Thymus (tissue), 11 donors: ENCODE results near the gene IL25. TPM values are rescaled to one million over a fixed set of nuclear protein-coding genes. Genes with fewer than 3 reads are reported as not detected.
A peak's percentile ranks its signal among the peaks of the same experiment; 100 is the strongest.

Experiments used
- DNase-seq, 9 donors: peaks; one replicate each; pipeline ENCODE4 v3.0.0-alpha.2; 2013; ENCODE audit warnings: low spot score in 9 of 9, low read depth in 6 of 9, missing footprints in 1 of 9
- H3K27ac ChIP-seq, 2 donors: one replicate each; pipeline ENCODE4 v1.5.1; 2013; ENCODE audit warnings: control low read depth in 1 of 2, low read depth in 1 of 2, low read length in 1 of 2, mild to moderate bottlenecking in 1 of 2, moderate library complexity in 1 of 2
- H3K27me3 ChIP-seq, 2 donors: one replicate each; pipeline ENCODE4 v1.5.1; 2013; ENCODE audit warnings: low read length in 1 of 2; ENCODE audit not compliant: control insufficient read depth in 2 of 2, insufficient read depth in 1 of 2
- H3K36me3 ChIP-seq, 2 donors: one replicate each; pipeline ENCODE4 v1.5.1; 2013; ENCODE audit warnings: low read length in 1 of 2, mild to moderate bottlenecking in 1 of 2, moderate library complexity in 1 of 2; ENCODE audit not compliant: control insufficient read depth in 2 of 2, insufficient read depth in 2 of 2
- H3K4me1 ChIP-seq, 2 donors: one replicate each; pipeline ENCODE4 v1.5.1; 2013; ENCODE audit warnings: low read length in 2 of 2; ENCODE audit not compliant: control insufficient read depth in 2 of 2, insufficient read depth in 2 of 2
- H3K4me3 ChIP-seq, 2 donors: one replicate each; pipeline ENCODE4 v1.5.1; 2013; ENCODE audit warnings: low read length in 2 of 2, control low read depth in 1 of 2, mild to moderate bottlenecking in 1 of 2
- H3K9me3 ChIP-seq, 2 donors: one replicate each; pipeline ENCODE4 v1.5.1; 2013; ENCODE audit warnings: low read length in 1 of 2, mild to moderate bottlenecking in 1 of 2; ENCODE audit not compliant: control insufficient read depth in 2 of 2, insufficient read depth in 1 of 2
- WGBS: extraction: QIAGEN DNeasy Blood & Tissue Kit; methylation state at CpG from one replicate; pipeline ENCODE4 v1.1.7; 2013; 5-methylcytosine and 5-hydroxymethylcytosine counted together
- polyA plus RNA-seq: library from polyadenylated mRNA; stranded (reverse); fragments of 200-250 nt; gene quantifications from one replicate; pipeline ENCODE4 v1.2.3, GENCODE V29; 2013
- total RNA-seq: library from RNA; stranded (reverse); fragments of 120-200 nt; gene quantifications from one replicate; pipeline ENCODE4 v1.2.4, GENCODE V29; 2013
- donor health status: healthy.

IL25 gene
- total and polyA plus RNA-seq, 2 donors, result 0.07 TPM; not detected in 1

DNA sequence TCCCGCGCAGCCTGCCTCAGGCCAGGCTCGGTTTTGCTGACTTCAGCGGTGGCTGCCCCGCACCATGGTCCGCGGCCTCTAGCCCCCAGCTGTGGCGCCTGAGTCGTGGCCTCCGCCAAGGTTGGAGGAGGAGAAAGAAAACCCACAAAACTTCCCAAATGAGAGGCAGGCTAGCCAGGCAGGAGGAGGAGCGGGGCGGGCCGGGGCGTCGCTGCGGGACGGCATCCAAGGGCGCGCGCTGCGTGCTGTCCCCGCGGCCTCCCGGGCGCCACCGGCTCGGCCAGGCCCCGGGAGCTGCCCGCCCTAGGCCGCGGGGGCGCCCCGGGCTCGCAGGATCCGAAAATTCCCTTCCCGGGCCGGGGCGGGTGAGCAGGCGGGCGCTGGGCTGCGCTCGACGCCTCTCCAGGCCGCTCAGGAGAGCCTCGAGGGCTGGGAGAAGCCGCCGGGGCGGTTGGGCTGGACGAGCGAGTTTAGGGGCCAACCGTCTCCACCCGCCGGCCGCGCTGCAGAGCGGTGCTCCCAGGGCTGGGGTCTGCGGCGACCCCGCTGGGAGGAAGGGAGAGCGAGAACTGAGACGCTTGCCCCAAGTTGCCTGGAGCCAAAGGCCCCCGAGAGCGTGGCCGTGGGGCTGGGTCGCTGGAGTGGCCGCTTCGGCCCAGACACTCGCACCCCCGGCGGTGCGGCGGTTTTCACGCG lies 7.4 kb upstream of the IL25 start, which contains the start of gene EFS:
EFS (minus strand) TSS at position 137 of the 696 bp plus-strand sequence. CDS start 147 bp downstream, outside the sequence.
- Histone ChIP-seq H3K4me1 (no peaks in the 10 kb centered on the region), H3K27ac (peak within 1 kb of the TSS; percentile 55 to 77), H3K27me3 (peaks cover 41 to 76% of the 10 kb centered on the region in 2 donors), H3K9me3 (peaks cover 0 to 4% of the 10 kb centered on the region in 2 donors), H3K4me3 (peak within 1 kb of the TSS; percentile 5 to 22), H3K36me3 (no peaks in the 10 kb centered on the region)
- 3% methylated on average over 74 of the region's 74 CpGs for WGBS
- no peak for DNase-seq

DNA sequence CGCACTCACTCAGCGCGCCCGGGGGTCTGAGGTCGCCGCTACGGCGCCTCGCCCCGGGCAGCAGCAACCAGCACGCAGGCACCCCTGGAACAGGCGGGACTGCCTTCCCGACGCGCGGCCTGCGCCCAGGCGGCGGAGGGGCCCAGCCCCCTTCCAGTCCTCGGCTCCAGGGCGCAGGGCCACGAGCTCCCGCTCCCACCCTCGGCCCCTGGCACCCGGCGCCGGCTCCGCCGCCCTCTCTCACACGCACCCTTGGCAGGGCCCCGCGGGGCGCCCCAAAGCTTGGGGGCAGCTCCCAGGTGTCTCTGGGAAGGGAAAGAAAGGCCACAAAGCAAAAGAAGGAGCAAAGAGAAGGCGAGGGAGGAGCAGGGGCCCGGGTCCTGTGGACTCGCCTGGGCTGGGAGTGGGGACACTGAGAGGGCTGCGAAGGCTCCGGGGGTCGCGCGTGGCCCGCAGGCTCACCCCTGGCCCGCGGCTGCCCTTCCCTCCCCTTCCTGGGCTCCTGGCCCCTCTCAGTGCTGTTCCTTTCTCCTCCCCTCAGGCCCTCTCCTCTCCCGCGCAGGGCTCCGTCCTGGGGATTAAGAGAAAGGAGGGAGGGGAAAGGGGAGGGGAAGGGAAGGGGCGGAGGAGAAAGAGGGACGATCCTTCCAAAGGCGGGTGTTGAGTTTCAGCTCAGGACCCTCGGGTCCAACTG lies 6.7 kb upstream of the IL25 start:
- Histone ChIP-seq H3K4me1 (no peaks in the 10 kb centered on the region), H3K36me3 (no peaks in the 10 kb centered on the region), H3K9me3 (peaks cover 0 to 4% of the 10 kb centered on the region in 2 donors), H3K4me3 (peak overlapping the region in 1 of 2 donors; percentile 2), H3K27ac (peak overlapping the region; percentile 55 to 77), H3K27me3 (peaks cover 41 to 81% of the 10 kb centered on the region in 2 donors)
- DNase-seq, result no peak
- WGBS, result 6% methylated on average over 49 of the region's 51 CpGs

DNA sequence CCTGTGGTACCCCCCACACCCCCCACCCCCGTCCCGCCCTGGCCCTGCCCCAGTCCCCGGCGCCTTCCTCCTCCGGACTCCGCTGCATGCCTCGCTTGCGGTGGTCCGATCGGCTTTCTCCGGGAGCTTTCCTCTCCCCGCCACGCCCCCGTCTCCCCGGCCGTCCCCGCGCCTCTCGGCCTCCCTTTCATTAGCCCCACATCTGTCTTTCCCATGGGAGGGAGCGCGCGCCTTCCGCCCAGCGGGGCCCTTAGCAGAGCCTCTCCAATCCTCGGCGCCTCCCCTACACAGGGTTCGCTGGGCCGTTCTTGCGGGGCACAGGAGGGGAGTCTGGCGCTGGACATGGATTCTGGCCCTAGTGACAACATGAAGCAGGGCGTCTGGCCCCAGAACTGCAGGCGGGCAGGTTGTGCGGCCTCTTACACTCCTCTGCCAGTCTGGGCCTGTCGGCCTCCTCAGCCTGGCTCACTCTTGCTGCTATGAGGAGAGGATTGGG lies 6.1 kb upstream of the IL25 start:
- Histone ChIP-seq H3K36me3 (no peaks in the 10 kb centered on the region), H3K4me3 (no peak overlapping the region), H3K9me3 (peaks cover 0 to 4% of the 10 kb centered on the region in 2 donors), H3K4me1 (no peaks in the 10 kb centered on the region), H3K27me3 (peaks cover 41 to 80% of the 10 kb centered on the region in 2 donors), H3K27ac (peak overlapping the region in 1 of 2 donors; percentile 26)
- no peak for DNase-seq
- 74% methylated on average over 34 of the region's 34 CpGs for WGBS

DNA sequence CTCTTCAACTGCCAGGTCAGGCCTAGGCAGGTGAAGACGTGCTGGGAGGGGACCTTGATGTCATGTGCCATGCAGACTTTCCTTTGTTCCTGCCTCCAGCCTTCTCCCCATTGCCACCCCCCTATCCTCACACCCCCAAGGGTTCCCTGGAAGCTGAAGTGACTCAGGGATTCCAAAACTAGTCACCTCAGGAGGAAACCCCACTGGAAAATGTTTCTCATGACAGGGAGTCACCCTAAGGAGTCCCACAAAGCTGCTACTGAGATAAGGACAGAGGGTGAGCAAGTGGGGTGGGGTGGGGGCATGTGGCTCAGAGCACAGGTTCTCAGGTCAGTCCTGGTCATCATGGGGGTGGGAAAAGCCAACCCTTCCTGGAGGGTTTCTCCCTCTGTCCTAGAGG lies 2.4 kb upstream of the IL25 start:
- WGBS, result 87% methylated on average over 1 of the region's 1 CpG
- Histone ChIP-seq H3K27me3 (peaks cover 20 to 51% of the 10 kb centered on the region in 2 donors), H3K4me1 (no peaks in the 10 kb centered on the region), H3K4me3 (no peak overlapping the region), H3K36me3 (no peaks in the 10 kb centered on the region), H3K27ac (no peak overlapping the region), H3K9me3 (peaks cover 0 to 4% of the 10 kb centered on the region in 2 donors)
- no peak for DNase-seq

DNA sequence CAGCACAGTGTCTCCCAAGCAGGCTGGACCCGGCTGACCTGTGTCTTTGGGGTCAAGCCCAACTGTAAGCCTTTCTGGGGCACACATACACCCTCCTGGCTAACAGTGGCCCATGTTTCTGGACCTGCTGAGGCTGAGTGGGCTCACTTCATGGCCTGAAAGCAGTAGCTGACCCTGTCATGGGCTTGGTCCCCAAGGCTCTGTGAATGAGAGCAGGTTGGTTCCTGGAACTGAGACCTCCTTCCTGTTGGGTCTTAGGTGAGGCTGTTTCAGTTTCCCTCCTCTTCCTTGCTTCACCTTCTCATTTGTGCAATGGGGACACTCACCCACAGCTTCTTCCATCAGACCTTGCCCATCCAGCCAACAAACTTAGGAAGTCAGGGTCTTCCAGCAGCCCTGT lies 744 bp upstream of the IL25 start:
- WGBS, result 94% methylated on average over 1 of the region's 1 CpG
- no peak overlapping the region for H3K27ac ChIP-seq
- DNase-seq, result no peak
- H3K4me1 ChIP-seq, result no peaks in the 10 kb centered on the region
- peaks cover 6 to 40% of the 10 kb centered on the region in 2 donors for H3K27me3 ChIP-seq
- peaks cover 0 to under 1% of the 10 kb centered on the region in 2 donors for H3K9me3 ChIP-seq
- H3K36me3 ChIP-seq, result no peaks in the 10 kb centered on the region
- H3K4me3 ChIP-seq, result no peak overlapping the region

DNA sequence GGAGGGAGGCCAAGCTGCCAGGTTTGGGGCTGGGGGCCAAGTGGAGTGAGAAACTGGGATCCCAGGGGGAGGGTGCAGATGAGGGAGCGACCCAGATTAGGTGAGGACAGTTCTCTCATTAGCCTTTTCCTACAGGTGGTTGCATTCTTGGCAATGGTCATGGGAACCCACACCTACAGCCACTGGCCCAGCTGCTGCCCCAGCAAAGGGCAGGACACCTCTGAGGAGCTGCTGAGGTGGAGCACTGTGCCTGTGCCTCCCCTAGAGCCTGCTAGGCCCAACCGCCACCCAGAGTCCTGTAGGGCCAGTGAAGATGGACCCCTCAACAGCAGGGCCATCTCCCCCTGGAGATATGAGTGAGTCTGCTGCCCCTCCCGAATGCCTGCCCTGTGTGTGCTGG lies 432 bp downstream of the IL25 start:
- Histone ChIP-seq H3K27me3 (peaks cover 0 to 34% of the 10 kb centered on the region in 2 donors), H3K9me3 (no peaks in the 10 kb centered on the region), H3K36me3 (no peaks in the 10 kb centered on the region), H3K27ac (no peak overlapping the region), H3K4me3 (no peak overlapping the region), H3K4me1 (no peaks in the 10 kb centered on the region)
- WGBS, result 93% methylated on average over 3 of the region's 3 CpGs
- no peak for DNase-seq

DNA sequence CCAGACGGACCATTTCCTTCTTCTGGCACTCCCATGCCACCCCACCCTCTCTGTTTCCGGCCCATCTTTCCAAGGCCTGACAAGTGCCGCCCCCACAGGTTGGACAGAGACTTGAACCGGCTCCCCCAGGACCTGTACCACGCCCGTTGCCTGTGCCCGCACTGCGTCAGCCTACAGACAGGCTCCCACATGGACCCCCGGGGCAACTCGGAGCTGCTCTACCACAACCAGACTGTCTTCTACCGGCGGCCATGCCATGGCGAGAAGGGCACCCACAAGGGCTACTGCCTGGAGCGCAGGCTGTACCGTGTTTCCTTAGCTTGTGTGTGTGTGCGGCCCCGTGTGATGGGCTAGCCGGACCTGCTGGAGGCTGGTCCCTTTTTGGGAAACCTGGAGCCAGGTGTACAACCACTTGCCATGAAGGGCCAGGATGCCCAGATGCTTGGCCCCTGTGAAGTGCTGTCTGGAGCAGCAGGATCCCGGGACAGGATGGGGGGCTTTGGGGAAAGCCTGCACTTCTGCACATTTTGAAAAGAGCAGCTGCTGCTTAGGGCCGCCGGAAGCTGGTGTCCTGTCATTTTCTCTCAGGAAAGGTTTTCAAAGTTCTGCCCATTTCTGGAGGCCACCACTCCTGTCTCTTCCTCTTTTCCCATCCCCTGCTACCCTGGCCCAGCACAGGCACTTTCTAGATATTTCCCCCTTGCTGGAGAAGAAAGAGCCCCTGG lies 3.1 kb downstream of the IL25 start:
- Histone ChIP-seq H3K36me3 (no peaks in the 10 kb centered on the region), H3K9me3 (no peaks in the 10 kb centered on the region), H3K4me1 (no peaks in the 10 kb centered on the region), H3K27ac (no peak overlapping the region), H3K27me3 (peaks cover 0 to 25% of the 10 kb centered on the region in 2 donors), H3K4me3 (no peak overlapping the region)
- DNase-seq, result no peak
- 96% methylated on average over 21 of the region's 21 CpGs for WGBS

DNA sequence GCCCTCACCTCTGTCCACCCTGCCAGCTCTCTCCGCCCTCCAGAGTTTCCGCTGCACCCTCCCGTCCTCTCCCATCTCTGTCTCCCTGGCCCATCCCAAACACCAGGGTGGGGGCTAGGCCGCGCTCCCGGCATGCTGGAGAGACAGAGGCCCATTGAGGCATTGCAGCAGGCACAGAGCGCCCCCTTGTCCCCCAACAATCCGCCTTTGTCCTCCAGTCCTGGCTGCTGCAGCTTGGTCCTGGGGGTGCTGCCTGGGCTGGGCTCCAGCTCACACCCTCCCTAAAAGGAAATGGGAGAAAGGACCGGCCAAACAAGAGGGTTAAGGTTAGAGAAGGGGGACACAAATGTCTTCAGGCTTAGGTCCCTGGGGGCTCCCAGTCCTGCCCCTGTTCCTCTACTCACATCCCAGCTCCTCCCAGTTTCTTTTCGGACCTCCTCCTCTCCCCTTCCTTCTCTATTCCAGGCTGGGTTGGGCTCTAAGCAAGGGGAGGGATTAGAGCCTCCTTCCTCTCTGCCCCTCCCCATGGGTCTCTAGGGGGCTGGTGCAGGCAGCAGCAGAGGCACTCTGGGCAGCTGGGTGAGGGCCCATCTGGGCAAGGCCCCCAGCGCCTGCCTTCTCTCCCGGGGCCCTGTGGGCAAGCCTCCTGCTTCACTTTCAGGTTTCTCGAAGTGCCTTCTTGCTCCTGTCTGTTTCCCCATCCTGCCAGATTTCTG lies 4.0 kb downstream of the IL25 start, which contains the start of gene CMTM5:
CMTM5 (plus strand) TSS at position 565 of the 716 bp plus-strand sequence. CDS start 206 bp downstream, outside the sequence.
- H3K27ac ChIP-seq, result no peak within 1 kb of the TSS
- no peak for DNase-seq
- H3K36me3 ChIP-seq, result no peaks in the 10 kb centered on the region
- no peaks in the 10 kb centered on the region for H3K4me1 ChIP-seq
- no peak within 1 kb of the TSS for H3K4me3 ChIP-seq
- H3K9me3 ChIP-seq, result no peaks in the 10 kb centered on the region
- 90% methylated on average over 13 of the region's 13 CpGs for WGBS
- H3K27me3 ChIP-seq, result peaks cover 0 to 25% of the 10 kb centered on the region in 2 donors
